Right lobe of liver (tissue), 6 donors: Measurements from ENCODE around the gene TCF25. TPM values are rescaled to one million over a fixed set of nuclear protein-coding genes. Genes with fewer than 3 reads are reported as not detected.
"Not testable (repeated sequence)": the region's sequence is repeated elsewhere in the genome, so short reads cannot be mapped to it uniquely, and the experiment has no call there.

Source experiments
- ATAC-seq, 4 donors: fragments of 200-7000 bp; cut with Tn5 transposase; one replicate each; pipeline ENCODE4 v1.9.1; 2020; ENCODE audit warnings: mild to moderate bottlenecking in 4 of 4, moderate library complexity in 4 of 4
- DNase-seq, 3 donors: peaks; one replicate each; pipeline ENCODE4 v3.0.0-alpha.2; 2020
- H3K27ac ChIP-seq, 3 donors: fragments of 200-600 bp; one replicate each; pipeline ENCODE4 v1.8.0; 2022
- H3K27me3 ChIP-seq, 2 donors: fragments of 200-600 bp; one replicate each; pipeline ENCODE4 v1.8.0; 2022
- H3K36me3 ChIP-seq, 4 donors: fragments of 200-600 bp; sonication (generic) in 1 of 4; one replicate each; pipeline versions ENCODE4 v1.5.1 to v1.8.0; 2017 to 2022; ENCODE audit warnings: control low read depth in 1 of 4
- H3K4me1 ChIP-seq, 4 donors: fragments of 200-600 bp; sonication (generic) in 1 of 4; one replicate each; pipeline versions ENCODE4 v1.5.1 to v1.8.0; 2017 to 2022; ENCODE audit warnings: control low read depth in 1 of 4
- H3K4me3 ChIP-seq, 3 donors: fragments of 200-600 bp; one replicate each; pipeline ENCODE4 v1.8.0; 2022
- H3K9me3 ChIP-seq, 4 donors: fragments of 200-600 bp; sonication (generic) in 1 of 4; one replicate each; pipeline versions ENCODE4 v1.5.1 to v1.8.0; 2017 to 2022; ENCODE audit warnings: control low read depth in 1 of 4
- CTCF ChIP-seq, 4 donors: fragments of 200-600 bp in 3 of 4; fragments of 450-650 bp in 1 of 4; IDR thresholded peaks; one replicate each; pipeline versions ENCODE4 v1.5.1 to v1.8.0; 2016 to 2022; ENCODE audit warnings: antibody characterized with exemption in 4 of 4, mild to moderate bottlenecking in 2 of 4
- POLR2A ChIP-seq: fragments of 450-650 bp; IDR thresholded peaks from one replicate; pipeline ENCODE4 v1.6.1; 2017; ENCODE audit warnings: antibody characterized with exemption, mild to moderate bottlenecking
- WGBS: methylation state at CpG from one replicate; pipeline ENCODE4 v1.1.6; 2018; ENCODE audit warnings: low coverage, low lambda C conversion rate; ENCODE audit not compliant: insufficient coverage; ENCODE audit errors: missing lambda C conversion rate; 5-methylcytosine and 5-hydroxymethylcytosine counted together
- intact Hi-C, 2 donors: fragments of 100-400 bp; cut with DNase I; formaldehyde crosslinking; loops; one replicate each; pipeline versions ENCODE4 v1.11.2 to v1.14.1; 2022
- total RNA-seq, 6 experiments: library from RNA; depleted of rRNA in 2 of 6; stranded (reverse); fragments of >200 nt in 2 of 6; fragmentation: NEBNext Ultra II Directional in 3 of 6; extraction: Animal tissue kit (Norgen Biotek cat#: 25700) in 3 of 6; gene quantifications; one replicate each; pipeline versions ENCODE4 v1.1.0 to v1.2.4, GENCODE V29; 2016 to 2023
- donor health status: DM: no; HTN: yes; CAD: no.
- donor health status: DM: no; HTN: no; CAD: no.
- donor health status: DM: no; HTN: no; CAD: no.
- donor health status: DM: no; HTN: yes; CAD: no.
- donor health status: DM: no; HTN: yes; CAD: no.

Gene TCF25
- total RNA-seq, 6 experiments from 2014 or later = 66.6 to 91.6 (median 77.9) TPM

- H3K4me1 ChIP-seq = peaks cover 0 to 12% (median 0%) of the 10 kb centered on the region in 4 donors
- no peaks in the 10 kb centered on the region for H3K9me3 ChIP-seq
- DNase-seq (no peak), ATAC-seq (no peak)
- peaks cover 0 to 16% of the 10 kb centered on the region in 2 donors for H3K27me3 ChIP-seq
- WGBS = 20% methylated on average over 3 of the region's 4 CpGs
- no peaks in the 10 kb centered on the region for H3K36me3 ChIP-seq
- TF ChIP-seq POLR2A (no peak), CTCF (IDR thresholded peaks at IDR 0.05) (no peak)
- H3K4me3 ChIP-seq = no peak overlapping the region
- intact Hi-C loops = no loop called here
- H3K27ac ChIP-seq = no peak overlapping the region
These were observed 51.5 kb downstream of the TCF25 start for GRCh38 chr16:89924925-89925307.

DNA sequence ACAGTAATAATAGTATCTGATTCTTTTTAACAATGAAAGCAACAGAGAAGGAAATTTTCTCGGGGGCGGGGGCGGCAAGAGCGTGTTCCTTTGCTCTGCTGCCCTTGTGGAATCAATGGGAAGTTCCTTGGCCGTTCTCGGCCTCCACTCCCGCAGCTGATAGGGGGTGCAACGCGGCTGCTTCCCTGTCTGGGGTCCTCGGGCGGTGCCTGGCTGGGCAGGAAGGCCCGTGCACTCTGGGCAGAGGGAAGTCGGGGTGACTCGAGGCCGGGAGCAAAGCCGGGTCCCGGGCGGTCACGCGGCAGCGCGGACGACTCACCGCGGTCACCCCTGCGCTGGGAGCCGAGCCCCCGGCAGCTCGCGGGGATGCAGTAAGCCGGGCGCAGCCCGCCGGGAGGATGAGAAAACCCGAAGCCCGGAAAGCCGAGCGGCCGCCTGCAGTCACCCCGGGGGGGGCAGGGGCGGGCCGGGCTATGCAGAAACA, 52.2 kb downstream of the TCF25 start:
- peaks cover 0 to 12% (median 0%) of the 10 kb centered on the region in 4 donors for H3K4me1 ChIP-seq
- intact Hi-C loops = no loop called here
- H3K36me3 ChIP-seq = no peaks in the 10 kb centered on the region
- DNase-seq (peak in 1 of 3 donors; percentile 48), ATAC-seq (peak in 1 of 4 donors; percentile 14)
- no peak overlapping the region for H3K27ac ChIP-seq
- H3K9me3 ChIP-seq = no peaks in the 10 kb centered on the region
- WGBS = 4% methylated on average over 21 of the region's 42 CpGs
- peaks cover 0 to 16% of the 10 kb centered on the region in 2 donors for H3K27me3 ChIP-seq
- H3K4me3 ChIP-seq = peak overlapping the region; percentile 25 to 49 (median 28)
- TF ChIP-seq POLR2A (no peak), CTCF (IDR thresholded peaks at IDR 0.05) (no peak)

GRCh38 chr16:89931305-89931896, 58.0 kb downstream of the TCF25 start:
- intact Hi-C loops = no loop called here

DNA sequence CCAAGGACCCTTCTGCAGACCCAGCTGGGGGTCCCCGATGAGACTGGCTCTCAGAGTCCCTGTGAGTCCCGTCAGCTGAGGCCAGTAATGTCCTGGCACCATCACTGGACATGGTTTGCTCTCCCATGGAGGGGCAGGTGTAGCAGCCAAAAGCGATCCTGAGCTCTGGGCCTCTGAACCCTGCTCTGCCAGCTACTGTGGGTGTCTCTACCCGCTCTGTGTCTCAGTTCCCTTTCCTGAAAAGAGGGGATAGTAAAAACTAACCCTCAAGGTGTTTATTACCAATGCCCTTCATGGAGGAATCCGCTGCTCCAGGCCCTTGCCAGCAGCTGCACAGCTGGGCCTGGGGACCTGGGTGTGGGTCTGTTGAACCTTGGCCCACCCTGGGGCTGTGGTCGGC, 58.6 kb downstream of the TCF25 start:
- DNase-seq = no peak
- TF ChIP-seq CTCF (IDR thresholded peaks at IDR 0.05) (no peak), POLR2A (no peak)
- WGBS = 61% methylated on average over 2 of the region's 6 CpGs

More at GRCh38 chr16:89931305-89931896, 58.0 kb downstream of the TCF25 start:
- ATAC-seq (peak in 1 of 4 donors; percentile 14), DNase-seq (no peak)
- H3K9me3 ChIP-seq = no peaks in the 10 kb centered on the region
- TF ChIP-seq POLR2A (no peak), CTCF (IDR thresholded peaks at IDR 0.05) (no peak)
- H3K4me3 ChIP-seq = no peak overlapping the region
- H3K4me1 ChIP-seq = peaks cover 0 to 2% (median 0%) of the 10 kb centered on the region in 4 donors
- WGBS = 71% methylated on average over 11 of the region's 16 CpGs
- no peaks in the 10 kb centered on the region for H3K36me3 ChIP-seq
- no peak overlapping the region for H3K27ac ChIP-seq
- H3K27me3 ChIP-seq = no peaks in the 10 kb centered on the region

DNA sequence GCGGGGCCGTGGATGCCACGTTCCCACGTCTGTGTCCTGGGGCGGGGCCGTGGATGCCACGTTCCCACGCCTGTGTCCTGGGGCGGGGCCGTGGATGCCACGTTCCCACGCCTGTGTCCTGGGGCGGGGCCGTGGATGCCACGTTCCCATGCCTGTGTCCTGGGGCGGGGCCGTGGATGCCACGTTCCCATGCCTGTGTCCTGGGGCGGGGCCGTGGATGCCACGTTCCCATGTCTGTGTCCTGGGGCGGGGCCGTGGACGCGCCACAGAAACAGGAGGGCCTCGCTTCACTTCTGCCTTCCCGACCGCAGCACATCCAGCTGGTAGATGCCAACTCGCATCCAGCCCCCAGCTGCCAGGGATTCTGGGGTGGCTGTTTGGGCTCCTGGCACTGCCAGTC, 60.6 kb downstream of the TCF25 start:
- H3K27ac ChIP-seq, H3K27me3 ChIP-seq, H3K36me3 ChIP-seq, H3K4me3 ChIP-seq, intact Hi-C loops, ATAC-seq, H3K4me1 ChIP-seq, H3K9me3 ChIP-seq, DNase-seq: not testable (repeated sequence)
- no CpG with 5 or more reads among the region's 29 CpGs for WGBS

More for the DNA sequence above, 58.6 kb downstream of the TCF25 start:
- no peak overlapping the region for H3K4me3 ChIP-seq
- no peak overlapping the region for H3K27ac ChIP-seq
- no peaks in the 10 kb centered on the region for H3K27me3 ChIP-seq
- intact Hi-C loops = no loop called here
- H3K9me3 ChIP-seq = no peaks in the 10 kb centered on the region
- no peaks in the 10 kb centered on the region for H3K36me3 ChIP-seq
- H3K4me1 ChIP-seq = no peaks in the 10 kb centered on the region
- no peak for ATAC-seq
